HepG2 (cell line): ENCODE data around the gene TLR5. TPM values are rescaled to one million over a fixed set of nuclear protein-coding genes. Genes with fewer than 3 reads are reported as not detected.

Source experiments
- ATAC-seq: fragments of 200-7000 bp; cut with Tn5 transposase; 3 replicates; pipeline ENCODE4 v1.9.1; 2020; ENCODE audit warnings: mild to moderate bottlenecking, moderate library complexity
- BruUV-seq: library from RNA; stranded (reverse); fragments of 400-500 nt; replicated peaks from 2 replicates; lab custom pipeline; 2021; lab: Mats Ljungman, UMichigan
- CTCF ChIA-PET: fragments of 300-600 bp; formaldehyde crosslinking; extraction: SDS; loops from one replicate; lab custom pipeline; 2021; ENCODE audit warnings: low total read pairs, inconsistent platforms, low intra/inter-chr PET ratio; lab: Yijun Ruan, JAX
- POLR2A ChIA-PET: fragments of 350-600 bp; sonication (Branson Sonifier 250); formaldehyde crosslinking; loops from one replicate; lab custom pipeline; 2020; ENCODE audit warnings: antibody characterized with exemption, inconsistent platforms; lab: Yijun Ruan, JAX
- DNase-seq: peaks from one replicate; pipeline ENCODE4 v3.0.0-alpha.2; 2015; ENCODE audit warnings: low spot score
- FAIRE-seq: peaks from 3 replicates; lab custom pipeline; 2011; peaks lifted over from hg19 to GRCh38; lab: Jason Lieb, UNC
- H2AFZ ChIP-seq: one replicate; pipeline ENCODE4 v1.6.1; 2011; ENCODE audit warnings: low read length, inconsistent platforms
- H3K27ac ChIP-seq: fragments of 300-600 bp; 3 replicates; pipeline ENCODE4 v1.8.0; 2011; ENCODE audit warnings: mixed run types, mild to moderate bottlenecking, mixed read lengths, low read length, inconsistent platforms; ENCODE audit not compliant: insufficient read depth; ENCODE audit errors: extremely low read length
- H3K27me3 ChIP-seq, 2 experiments: fragments of 200-600 bp in 1 of 2; 2 replicates in 1 of 2; 3 replicates in 1 of 2; pipeline versions ENCODE4 v1.6.0 to v1.8.0; 2011; ENCODE audit warnings: low read length in 2 of 2, mild to moderate bottlenecking in 2 of 2, moderate library complexity in 2 of 2, inconsistent platforms in 1 of 2; ENCODE audit not compliant: insufficient read depth in 2 of 2, control insufficient read depth in 1 of 2
- H3K36me3 ChIP-seq, 2 experiments: fragments of 200-600 bp in 1 of 2; replicated peaks in 1 of 2; 2 replicates in 1 of 2; 3 replicates in 1 of 2; pipeline versions ENCODE4 v1.5.1 to v1.8.0; 2011; ENCODE audit warnings: low read length in 2 of 2, inconsistent platforms in 1 of 2; ENCODE audit not compliant: insufficient read depth in 2 of 2, control insufficient read depth in 1 of 2
- H3K4me1 ChIP-seq: 2 replicates; pipeline ENCODE4 v1.5.1; 2012; ENCODE audit warnings: low read length, inconsistent platforms; ENCODE audit not compliant: insufficient read depth
- H3K4me2 ChIP-seq: 2 replicates; pipeline ENCODE4 v1.6.0; 2011; ENCODE audit warnings: low read depth, low read length, inconsistent platforms
- H3K4me3 ChIP-seq, 3 experiments: fragments of 200-600 bp in 1 of 3; sonication (generic), shearing (Covaris generic) in 1 of 3; replicated peaks in 1 of 3; 2 replicates each; pipeline ENCODE4 v1.5.1; 2011 to 2016; ENCODE audit warnings: low read length in 3 of 3, inconsistent platforms in 2 of 3, low read depth in 2 of 3, mild to moderate bottlenecking in 2 of 3, control low read depth in 1 of 3, mixed read lengths in 1 of 3; ENCODE audit not compliant: insufficient read depth in 1 of 3
- H3K79me2 ChIP-seq: one replicate; pipeline ENCODE4 v1.6.1; 2011; ENCODE audit warnings: low read length, inconsistent platforms; ENCODE audit not compliant: insufficient read depth
- H3K9ac ChIP-seq: 2 replicates; pipeline ENCODE4 v1.6.0; 2011; ENCODE audit warnings: mild to moderate bottlenecking, low read depth, low read length, inconsistent platforms; ENCODE audit not compliant: insufficient read depth
- H3K9me3 ChIP-seq: 2 replicates; pipeline ENCODE4 v1.5.1; 2012; ENCODE audit warnings: mild to moderate bottlenecking, low read length
- H4K20me1 ChIP-seq: 2 replicates; pipeline ENCODE4 v1.6.0; 2011; ENCODE audit warnings: inconsistent platforms, mild to moderate bottlenecking, low read length, moderate library complexity; ENCODE audit not compliant: insufficient read depth
- IRX3 ChIP-seq: sonication (generic); formaldehyde crosslinking; IDR thresholded peaks from 2 replicates; pipeline ENCODE4 v1.8.1; 2023; ENCODE audit warnings: mild to moderate bottlenecking, low read depth, missing genetic modification reagents, borderline replicate concordance
- JUN ChIP-seq: sonication (generic); formaldehyde crosslinking; IDR thresholded peaks from 2 replicates; pipeline ENCODE4 v1.4.0; 2020; ENCODE audit warnings: mild to moderate bottlenecking, missing genetic modification reagents
- MTA3 ChIP-seq: sonication (generic); formaldehyde crosslinking; IDR thresholded peaks from 2 replicates; pipeline ENCODE4 v1.4.0; 2020; ENCODE audit warnings: missing genetic modification reagents
- NCOA1 ChIP-seq: sonication (generic); formaldehyde crosslinking; IDR thresholded peaks from 2 replicates; pipeline ENCODE4 v1.9.0; 2021; ENCODE audit warnings: missing genetic modification reagents
- PHF8 ChIP-seq: sonication (generic); formaldehyde crosslinking; IDR thresholded peaks from 2 replicates; pipeline ENCODE4 v1.5.0; 2020; ENCODE audit warnings: missing genetic modification reagents
- SIN3B ChIP-seq: fragments of 150-350 bp; IDR thresholded peaks from 2 replicates; pipeline ENCODE4 v1.6.1; 2014; ENCODE audit warnings: low read length
- STAT5B ChIP-seq: sonication (generic); formaldehyde crosslinking; IDR thresholded peaks from 2 replicates; pipeline ENCODE4 v1.4.0; 2020; ENCODE audit warnings: missing genetic modification reagents
- TSC22D2 ChIP-seq: sonication (generic); formaldehyde crosslinking; IDR thresholded peaks from 2 replicates; pipeline ENCODE4 v1.5.1; 2020; ENCODE audit warnings: missing genetic modification reagents, mild to moderate bottlenecking, borderline replicate concordance
- ZBTB8A ChIP-seq: sonication (generic); formaldehyde crosslinking; IDR thresholded peaks from 2 replicates; pipeline ENCODE4 v1.4.0; 2020; ENCODE audit warnings: mild to moderate bottlenecking, low read depth, missing genetic modification reagents, borderline replicate concordance
- ZNF17 ChIP-seq: sonication (generic); formaldehyde crosslinking; IDR thresholded peaks from 2 replicates; pipeline ENCODE4 v1.5.0; 2020; ENCODE audit warnings: mild to moderate bottlenecking, missing genetic modification reagents
- ZNF550 ChIP-seq: sonication (generic); formaldehyde crosslinking; IDR thresholded peaks from 2 replicates; pipeline ENCODE4 v1.4.0; 2020; ENCODE audit warnings: mild to moderate bottlenecking, missing genetic modification reagents, borderline replicate concordance
- ZNF879 ChIP-seq: sonication (generic); formaldehyde crosslinking; IDR thresholded peaks from 2 replicates; pipeline ENCODE4 v1.8.1; 2023; ENCODE audit warnings: missing genetic modification reagents
- WGBS: methylation state at CpG from one replicate; pipeline ENCODE4 v1.1.6; 2017; ENCODE audit warnings: low lambda C conversion rate; 5-methylcytosine and 5-hydroxymethylcytosine counted together
- in situ Hi-C: cut with HindIII; loops from 2 replicates; pipeline ENCODE4 v1.10.0; 2017; ENCODE audit warnings: low pct_unique_long_range_greater_than_20kb; ENCODE audit not compliant: extremely low pct_ligation_motif_present
- intact Hi-C: fragments of 100-400 bp; cut with micrococcal nuclease; formaldehyde crosslinking; loops from one replicate; pipeline ENCODE4 v1.10.0; 2022; ENCODE audit not compliant: unreplicated experiment
- polyA plus RNA-seq, 8 experiments: library from polyadenylated mRNA; depleted of rRNA in 3 of 8; stranded (reverse) in 7 of 8; unstranded in 1 of 8; fragments of >200 nt; fragmentation: Illumina TruSeq in 4 of 8; extraction: Trizol in 4 of 8; gene quantifications; 2 replicates each; pipeline versions ENCODE4 v1.2.1 to v1.2.3, GENCODE V29; 2011 to 2016; ENCODE audit warnings: low read depth in 4 of 8, missing spikeins in 1 of 8, mixed read lengths in 1 of 8; ENCODE audit not compliant: insufficient read depth in 1 of 8
- total RNA-seq, 5 experiments: library from RNA; depleted of rRNA; stranded (reverse); fragments of >200 nt; fragmentation: Illumina TruSeq; extraction: Trizol; gene quantifications; 2 replicates each; pipeline ENCODE4 v1.2.3, GENCODE V29; 2016; ENCODE audit warnings: low read depth in 1 of 5
- TF ChIP-seq, protein P1 (sequence below): sonication (generic); formaldehyde crosslinking; IDR thresholded peaks from 2 replicates; pipeline ENCODE4 v1.8.0; 2022; ENCODE audit warnings: missing genetic modification reagents, mild to moderate bottlenecking, inconsistent platforms, borderline replicate concordance
- TF ChIP-seq, protein P2 (sequence below): sonication (generic); formaldehyde crosslinking; IDR thresholded peaks from 2 replicates; pipeline ENCODE4 v1.4.0; 2020; ENCODE audit warnings: missing genetic modification reagents
- TF ChIP-seq, protein P3 (sequence below): fragments of 450-650 bp; IDR thresholded peaks from 2 replicates; pipeline ENCODE4 v1.6.1; 2017; ENCODE audit warnings: mild to moderate bottlenecking
- TF ChIP-seq, protein P4 (sequence below): sonication (generic); formaldehyde crosslinking; IDR thresholded peaks from 2 replicates; pipeline ENCODE4 v1.4.0; 2020; ENCODE audit warnings: missing genetic modification reagents, borderline replicate concordance

The TLR5 gene
- total and polyA plus RNA-seq, 2 of the 13 experiments (the other 11 are each of a cell fraction or from before 2014, with no cell fraction given), result not detected

DNA sequence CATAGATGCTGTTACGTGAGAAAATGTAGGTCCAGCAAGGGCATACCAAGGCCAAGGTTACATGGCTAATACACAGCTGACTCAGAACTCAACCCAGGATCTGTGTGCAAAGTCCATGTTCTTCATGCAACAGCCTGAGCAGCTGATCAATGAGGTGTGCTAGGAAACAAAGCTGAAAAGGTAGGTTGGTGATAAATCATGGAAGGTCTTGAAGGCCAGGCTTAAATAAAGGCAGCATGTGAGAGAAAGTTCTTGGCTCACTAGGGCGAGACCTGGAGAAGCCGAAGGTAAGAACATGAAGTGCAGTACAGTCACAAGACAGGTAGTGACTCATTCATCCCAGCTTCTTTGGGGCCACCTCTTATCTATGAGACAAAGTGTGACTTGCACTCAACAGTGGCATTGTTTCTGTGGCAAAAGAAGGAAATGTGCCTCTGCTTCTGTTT is 33.4 kb downstream of the TLR5 start:
- H3K9me3 ChIP-seq, result no peaks in the 10 kb centered on the region
- peaks cover 21% of the 10 kb centered on the region for H3K4me1 ChIP-seq
- POLR2A ChIA-PET, result no interaction called here
- DNase-seq, result peak; percentile 74
- CTCF ChIA-PET, result no interaction called here
- no peaks in the 10 kb centered on the region for H4K20me1 ChIP-seq
- no TSS peak for BruUV-seq
- intact Hi-C loops, result no loop called here
- peak; percentile 86 for ATAC-seq
- no peak overlapping the region for H3K27ac ChIP-seq
- H3K79me2 ChIP-seq, result no peaks in the 10 kb centered on the region
- H3K4me3 ChIP-seq, result no peak overlapping the region
- in situ Hi-C loops, result no loop called here
- 9% methylated on average over 3 of the region's 3 CpGs for WGBS
- H3K27me3 ChIP-seq, result peaks cover 1 to 14% of the 10 kb centered on the region in 2 experiments; a peak in 1 of 5 replicates
- peak overlapping the region; percentile 46 for H3K4me2 ChIP-seq
- no peak for FAIRE-seq
- H2AFZ ChIP-seq, result no peak overlapping the region
- no peak overlapping the region for H3K9ac ChIP-seq
- H3K36me3 ChIP-seq, result no peaks in the 10 kb centered on the region
- TF ChIP-seq PHF8 (CRISPR knock-in tag) (no peak), JUN (CRISPR knock-in tag) (peak; percentile 53; the same call in 1 of the 2 replicates), STAT5B (no peak), IRX3 (no peak), ZNF550 (CRISPR knock-in tag) (no peak), ZNF17 (no peak), MTA3 (CRISPR knock-in tag) (no peak), SIN3B (no peak), ZBTB8A (CRISPR knock-in tag) (no peak), NCOA1 (CRISPR knock-in tag) (no peak), ZNF879 (no peak), TSC22D2 (CRISPR knock-in tag) (no peak)
- TF ChIP-seq, protein P1, sequence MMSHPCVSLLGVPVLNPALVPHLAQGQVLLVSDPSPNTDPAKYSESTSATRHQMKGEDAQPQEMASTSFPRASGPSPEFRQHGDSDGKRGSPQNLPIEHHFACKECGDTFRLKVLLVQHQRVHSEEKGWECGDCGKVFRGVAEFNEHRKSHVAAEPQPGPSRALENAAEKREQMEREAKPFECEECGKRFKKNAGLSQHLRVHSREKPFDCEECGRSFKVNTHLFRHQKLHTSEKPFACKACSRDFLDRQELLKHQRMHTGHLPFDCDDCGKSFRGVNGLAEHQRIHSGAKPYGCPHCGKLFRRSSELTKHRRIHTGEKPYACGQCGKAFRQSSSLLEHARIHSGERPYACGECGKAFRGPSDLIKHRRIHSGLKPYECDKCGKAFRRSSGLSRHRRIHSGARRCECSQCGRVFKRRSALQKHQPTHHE (CRISPR knock-in tag), result no peak
- TF ChIP-seq, protein P2, sequence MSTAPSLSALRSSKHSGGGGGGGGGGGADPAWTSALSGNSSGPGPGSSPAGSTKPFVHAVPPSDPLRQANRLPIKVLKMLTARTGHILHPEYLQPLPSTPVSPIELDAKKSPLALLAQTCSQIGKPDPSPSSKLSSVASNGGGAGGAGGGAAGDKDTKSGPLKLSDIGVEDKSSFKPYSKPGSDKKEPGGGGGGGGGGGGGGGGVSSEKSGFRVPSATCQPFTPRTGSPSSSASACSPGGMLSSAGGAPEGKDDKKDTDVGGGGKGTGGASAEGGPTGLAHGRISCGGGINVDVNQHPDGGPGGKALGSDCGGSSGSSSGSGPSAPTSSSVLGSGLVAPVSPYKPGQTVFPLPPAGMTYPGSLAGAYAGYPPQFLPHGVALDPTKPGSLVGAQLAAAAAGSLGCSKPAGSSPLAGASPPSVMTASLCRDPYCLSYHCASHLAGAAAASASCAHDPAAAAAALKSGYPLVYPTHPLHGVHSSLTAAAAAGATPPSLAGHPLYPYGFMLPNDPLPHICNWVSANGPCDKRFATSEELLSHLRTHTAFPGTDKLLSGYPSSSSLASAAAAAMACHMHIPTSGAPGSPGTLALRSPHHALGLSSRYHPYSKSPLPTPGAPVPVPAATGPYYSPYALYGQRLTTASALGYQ (CRISPR knock-in tag), result no peak
- TF ChIP-seq, protein P3, sequence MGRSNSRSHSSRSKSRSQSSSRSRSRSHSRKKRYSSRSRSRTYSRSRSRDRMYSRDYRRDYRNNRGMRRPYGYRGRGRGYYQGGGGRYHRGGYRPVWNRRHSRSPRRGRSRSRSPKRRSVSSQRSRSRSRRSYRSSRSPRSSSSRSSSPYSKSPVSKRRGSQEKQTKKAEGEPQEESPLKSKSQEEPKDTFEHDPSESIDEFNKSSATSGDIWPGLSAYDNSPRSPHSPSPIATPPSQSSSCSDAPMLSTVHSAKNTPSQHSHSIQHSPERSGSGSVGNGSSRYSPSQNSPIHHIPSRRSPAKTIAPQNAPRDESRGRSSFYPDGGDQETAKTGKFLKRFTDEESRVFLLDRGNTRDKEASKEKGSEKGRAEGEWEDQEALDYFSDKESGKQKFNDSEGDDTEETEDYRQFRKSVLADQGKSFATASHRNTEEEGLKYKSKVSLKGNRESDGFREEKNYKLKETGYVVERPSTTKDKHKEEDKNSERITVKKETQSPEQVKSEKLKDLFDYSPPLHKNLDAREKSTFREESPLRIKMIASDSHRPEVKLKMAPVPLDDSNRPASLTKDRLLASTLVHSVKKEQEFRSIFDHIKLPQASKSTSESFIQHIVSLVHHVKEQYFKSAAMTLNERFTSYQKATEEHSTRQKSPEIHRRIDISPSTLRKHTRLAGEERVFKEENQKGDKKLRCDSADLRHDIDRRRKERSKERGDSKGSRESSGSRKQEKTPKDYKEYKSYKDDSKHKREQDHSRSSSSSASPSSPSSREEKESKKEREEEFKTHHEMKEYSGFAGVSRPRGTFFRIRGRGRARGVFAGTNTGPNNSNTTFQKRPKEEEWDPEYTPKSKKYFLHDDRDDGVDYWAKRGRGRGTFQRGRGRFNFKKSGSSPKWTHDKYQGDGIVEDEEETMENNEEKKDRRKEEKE, result no peak
- TF ChIP-seq, protein P4, sequence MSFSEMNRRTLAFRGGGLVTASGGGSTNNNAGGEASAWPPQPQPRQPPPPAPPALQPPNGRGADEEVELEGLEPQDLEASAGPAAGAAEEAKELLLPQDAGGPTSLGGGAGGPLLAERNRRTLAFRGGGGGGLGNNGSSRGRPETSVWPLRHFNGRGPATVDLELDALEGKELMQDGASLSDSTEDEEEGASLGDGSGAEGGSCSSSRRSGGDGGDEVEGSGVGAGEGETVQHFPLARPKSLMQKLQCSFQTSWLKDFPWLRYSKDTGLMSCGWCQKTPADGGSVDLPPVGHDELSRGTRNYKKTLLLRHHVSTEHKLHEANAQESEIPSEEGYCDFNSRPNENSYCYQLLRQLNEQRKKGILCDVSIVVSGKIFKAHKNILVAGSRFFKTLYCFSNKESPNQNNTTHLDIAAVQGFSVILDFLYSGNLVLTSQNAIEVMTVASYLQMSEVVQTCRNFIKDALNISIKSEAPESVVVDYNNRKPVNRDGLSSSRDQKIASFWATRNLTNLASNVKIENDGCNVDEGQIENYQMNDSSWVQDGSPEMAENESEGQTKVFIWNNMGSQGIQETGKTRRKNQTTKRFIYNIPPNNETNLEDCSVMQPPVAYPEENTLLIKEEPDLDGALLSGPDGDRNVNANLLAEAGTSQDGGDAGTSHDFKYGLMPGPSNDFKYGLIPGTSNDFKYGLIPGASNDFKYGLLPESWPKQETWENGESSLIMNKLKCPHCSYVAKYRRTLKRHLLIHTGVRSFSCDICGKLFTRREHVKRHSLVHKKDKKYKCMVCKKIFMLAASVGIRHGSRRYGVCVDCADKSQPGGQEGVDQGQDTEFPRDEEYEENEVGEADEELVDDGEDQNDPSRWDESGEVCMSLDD (CRISPR knock-in tag), result no peak
